Activated naive CD8-positive, alpha-beta T cell treated with anti-CD3 and anti-CD28 coated beads for 36 hours (primary cell): ENCODE data around the gene PTPN13. TPM values are rescaled to one million over a fixed set of nuclear protein-coding genes. Genes with fewer than 3 reads are reported as not detected.
A peak's percentile ranks its signal among the peaks of the same experiment; 100 is the strongest.

Source experiments
- DNase-seq: peaks from one replicate; pipeline ENCODE4 v3.0.0; 2021
- H3K27ac Mint-ChIP-seq: one replicate; pipeline ENCODE4 v1.8.0; 2022; ENCODE audit warnings: mild to moderate bottlenecking, moderate library complexity, mixed read lengths
- H3K27me3 Mint-ChIP-seq: one replicate; pipeline ENCODE4 v1.8.0; 2022; ENCODE audit warnings: mild to moderate bottlenecking, mixed read lengths
- H3K36me3 Mint-ChIP-seq: one replicate; pipeline ENCODE4 v1.8.0; 2021; ENCODE audit warnings: mild to moderate bottlenecking, mixed read lengths
- H3K4me1 Mint-ChIP-seq: one replicate; pipeline ENCODE4 v1.8.0; 2021; ENCODE audit warnings: mixed read lengths
- H3K4me3 Mint-ChIP-seq: one replicate; pipeline ENCODE4 v1.8.0; 2022; ENCODE audit warnings: mild to moderate bottlenecking, moderate library complexity, mixed read lengths
- H3K9me3 Mint-ChIP-seq: one replicate; pipeline ENCODE4 v1.8.0; 2022; ENCODE audit warnings: mixed read lengths
- total RNA-seq, 2 experiments: library from RNA; stranded (reverse); gene quantifications; one replicate each; pipeline ENCODE4 v1.2.3, GENCODE V29; 2021

The PTPN13 gene
- total RNA-seq, 2 experiments from 2014 or later: 0.02 to 0.10 TPM

- H3K4me3 Mint-ChIP-seq: no peak overlapping the region
- H3K4me1 Mint-ChIP-seq: no peaks in the 10 kb centered on the region
- H3K27ac Mint-ChIP-seq: no peak overlapping the region
- DNase-seq: no peak
- H3K27me3 Mint-ChIP-seq: no peaks in the 10 kb centered on the region
- no peaks in the 10 kb centered on the region for H3K36me3 Mint-ChIP-seq
- H3K9me3 Mint-ChIP-seq: no peaks in the 10 kb centered on the region
Measured at GRCh38 chr4:86565651-86566050, 28.5 kb upstream of the PTPN13 start.

- H3K4me3 Mint-ChIP-seq: no peak overlapping the region
- no peaks in the 10 kb centered on the region for H3K27me3 Mint-ChIP-seq
- no peaks in the 10 kb centered on the region for H3K9me3 Mint-ChIP-seq
- no peaks in the 10 kb centered on the region for H3K36me3 Mint-ChIP-seq
- H3K27ac Mint-ChIP-seq: no peak overlapping the region
- DNase-seq: no peak
- H3K4me1 Mint-ChIP-seq: no peaks in the 10 kb centered on the region
Measured at GRCh38 chr4:86569103-86569870, 24.8 kb upstream of the PTPN13 start.

GRCh38 chr4:86579941-86580340, 14.2 kb upstream of the PTPN13 start:
- no peak for DNase-seq
- H3K27ac Mint-ChIP-seq: no peak overlapping the region
- no peaks in the 10 kb centered on the region for H3K36me3 Mint-ChIP-seq
- H3K27me3 Mint-ChIP-seq: peaks cover 12% of the 10 kb centered on the region
- H3K4me3 Mint-ChIP-seq: no peak overlapping the region
- H3K9me3 Mint-ChIP-seq: no peaks in the 10 kb centered on the region
- no peaks in the 10 kb centered on the region for H3K4me1 Mint-ChIP-seq

GRCh38 chr4:86582410-86582809, 11.7 kb upstream of the PTPN13 start:
- Mint-ChIP-seq H3K36me3 (no peaks in the 10 kb centered on the region), H3K9me3 (no peaks in the 10 kb centered on the region), H3K4me1 (no peaks in the 10 kb centered on the region), H3K4me3 (no peak overlapping the region), H3K27ac (no peak overlapping the region), H3K27me3 (peaks cover 12% of the 10 kb centered on the region)
- no peak for DNase-seq

- no peak overlapping the region for H3K4me3 Mint-ChIP-seq
- H3K27me3 Mint-ChIP-seq: peaks cover 16% of the 10 kb centered on the region
- no peaks in the 10 kb centered on the region for H3K4me1 Mint-ChIP-seq
- no peak for DNase-seq
- H3K27ac Mint-ChIP-seq: no peak overlapping the region
- no peaks in the 10 kb centered on the region for H3K9me3 Mint-ChIP-seq
- H3K36me3 Mint-ChIP-seq: no peaks in the 10 kb centered on the region
Measured at GRCh38 chr4:86586160-86586572, 7.9 kb upstream of the PTPN13 start.

GRCh38 chr4:86586626-86587380, 7.3 kb upstream of the PTPN13 start:
- Mint-ChIP-seq H3K27me3 (peaks cover 16% of the 10 kb centered on the region), H3K4me1 (no peaks in the 10 kb centered on the region), H3K4me3 (no peak overlapping the region), H3K9me3 (no peaks in the 10 kb centered on the region), H3K27ac (no peak overlapping the region), H3K36me3 (no peaks in the 10 kb centered on the region)
- no peak for DNase-seq

GRCh38 chr4:86587381-86588140, 6.6 kb upstream of the PTPN13 start:
- Mint-ChIP-seq H3K9me3 (no peaks in the 10 kb centered on the region), H3K36me3 (no peaks in the 10 kb centered on the region), H3K27me3 (peaks cover 22% of the 10 kb centered on the region), H3K4me3 (no peak overlapping the region), H3K27ac (no peak overlapping the region), H3K4me1 (no peaks in the 10 kb centered on the region)
- no peak for DNase-seq

- Mint-ChIP-seq H3K27ac (no peak overlapping the region), H3K9me3 (no peaks in the 10 kb centered on the region), H3K27me3 (peaks cover 55% of the 10 kb centered on the region), H3K4me1 (peaks cover 14% of the 10 kb centered on the region), H3K4me3 (no peak overlapping the region), H3K36me3 (no peaks in the 10 kb centered on the region)
- no peak for DNase-seq
Measured at GRCh38 chr4:86592553-86593249, 1.4 kb upstream of the PTPN13 start.

GRCh38 chr4:86594559-86595425, 677 bp downstream of the PTPN13 start:
- Mint-ChIP-seq H3K9me3 (no peaks in the 10 kb centered on the region), H3K4me3 (peak overlapping the region; percentile 73), H3K36me3 (no peaks in the 10 kb centered on the region), H3K27ac (no peak overlapping the region), H3K4me1 (peaks cover 14% of the 10 kb centered on the region), H3K27me3 (peaks cover 64% of the 10 kb centered on the region)
- peak; percentile 11 for DNase-seq

GRCh38 chr4:86595426-86595805, 1.3 kb downstream of the PTPN13 start:
- Mint-ChIP-seq H3K4me3 (peak overlapping the region; percentile 73), H3K9me3 (no peaks in the 10 kb centered on the region), H3K36me3 (no peaks in the 10 kb centered on the region), H3K4me1 (peaks cover 14% of the 10 kb centered on the region), H3K27me3 (peaks cover 64% of the 10 kb centered on the region), H3K27ac (no peak overlapping the region)
- no peak for DNase-seq

- no peak for DNase-seq
- Mint-ChIP-seq H3K27ac (no peak overlapping the region), H3K9me3 (no peaks in the 10 kb centered on the region), H3K36me3 (no peaks in the 10 kb centered on the region), H3K27me3 (peaks cover 64% of the 10 kb centered on the region), H3K4me1 (peaks cover 14% of the 10 kb centered on the region), H3K4me3 (no peak overlapping the region)
Measured at GRCh38 chr4:86596807-86597206, 2.7 kb downstream of the PTPN13 start.

- Mint-ChIP-seq H3K9me3 (no peaks in the 10 kb centered on the region), H3K36me3 (no peaks in the 10 kb centered on the region), H3K4me3 (no peak overlapping the region), H3K4me1 (peaks cover 4% of the 10 kb centered on the region), H3K27ac (no peak overlapping the region), H3K27me3 (peaks cover 35% of the 10 kb centered on the region)
- DNase-seq: no peak
Measured at GRCh38 chr4:86600007-86600653, 6.0 kb downstream of the PTPN13 start.

GRCh38 chr4:86603311-86603885, 9.3 kb downstream of the PTPN13 start:
- H3K4me3 Mint-ChIP-seq: no peak overlapping the region
- no peak for DNase-seq
- no peaks in the 10 kb centered on the region for H3K9me3 Mint-ChIP-seq
- peaks cover 10% of the 10 kb centered on the region for H3K27me3 Mint-ChIP-seq
- no peaks in the 10 kb centered on the region for H3K4me1 Mint-ChIP-seq
- H3K27ac Mint-ChIP-seq: no peak overlapping the region
- H3K36me3 Mint-ChIP-seq: no peaks in the 10 kb centered on the region
